Testis (tissue), 3 donors: ENCODE data around the gene PRM2. TPM values are rescaled to one million over a fixed set of nuclear protein-coding genes. Genes with fewer than 3 reads are reported as not detected.

ENCODE experiments used
- DNase-seq: peaks from one replicate; pipeline ENCODE4 v3.0.0-alpha.2; 2019
- H3K27ac ChIP-seq, 2 donors: fragments of 200-600 bp; sonication (generic); one replicate each; pipeline ENCODE4 v1.5.1; 2019
- H3K27me3 ChIP-seq: fragments of 200-600 bp; sonication (generic); one replicate; pipeline ENCODE4 v1.5.1; 2019
- H3K36me3 ChIP-seq: fragments of 200-600 bp; sonication (generic); one replicate; pipeline ENCODE4 v1.5.1; 2017; ENCODE audit warnings: low read depth; ENCODE audit errors: missing control alignments
- H3K4me1 ChIP-seq: fragments of 200-600 bp; sonication (generic); one replicate; pipeline ENCODE4 v1.5.1; 2019
- H3K4me3 ChIP-seq, 2 donors: fragments of 200-600 bp; sonication (generic); one replicate each; pipeline ENCODE4 v1.5.1; 2017 to 2019
- H3K9me3 ChIP-seq: fragments of 200-600 bp; sonication (generic); one replicate; pipeline ENCODE4 v1.5.1; 2017
- POLR2A ChIP-seq: fragments of 450-650 bp; IDR thresholded peaks from one replicate; pipeline ENCODE4 v1.6.1; 2017; ENCODE audit warnings: antibody characterized with exemption, mild to moderate bottlenecking, moderate library complexity
- WGBS, 2 donors: methylation state at CpG; one replicate each; pipeline ENCODE4 v1.1.5; 2018; 5-methylcytosine and 5-hydroxymethylcytosine counted together
- intact Hi-C: fragments of 100-400 bp; cut with DNase I; formaldehyde crosslinking; loops from one replicate; pipeline ENCODE4 v1.15.1; 2023; ENCODE audit warnings: low total_unique reads
- polyA plus RNA-seq: library from polyadenylated mRNA; stranded (reverse); fragments of 350-450 nt; fragmentation: Illumina TruSeq; extraction: RNeasy Lipid Tissue Mini Kit (QIAGEN cat#74804); gene quantifications from one replicate; pipeline ENCODE4 v1.2.3, GENCODE V29; 2014; ENCODE audit warnings: low read depth, low replicate concordance; ENCODE audit not compliant: insufficient read depth
- total RNA-seq, 2 donors: library from RNA; depleted of rRNA; stranded (reverse); fragments of >200 nt; gene quantifications; one replicate each; pipeline ENCODE4 v1.2.3, GENCODE V29; 2016
- TF ChIP-seq, protein P1 (sequence below), 3 experiments: fragments of 450-650 bp in 2 of 3; fragments of 200-600 bp in 1 of 3; sonication (generic) in 1 of 3; IDR thresholded peaks; one replicate each; pipeline ENCODE4 v1.5.1; 2016 to 2019; ENCODE audit warnings: antibody characterized with exemption in 3 of 3, mild to moderate bottlenecking in 2 of 3, moderate library complexity in 1 of 3

The PRM2 gene
- total and polyA plus RNA-seq, 3 donors from 2014 or later = 3,179 to 16,461 (median 12,441) TPM

DNA sequence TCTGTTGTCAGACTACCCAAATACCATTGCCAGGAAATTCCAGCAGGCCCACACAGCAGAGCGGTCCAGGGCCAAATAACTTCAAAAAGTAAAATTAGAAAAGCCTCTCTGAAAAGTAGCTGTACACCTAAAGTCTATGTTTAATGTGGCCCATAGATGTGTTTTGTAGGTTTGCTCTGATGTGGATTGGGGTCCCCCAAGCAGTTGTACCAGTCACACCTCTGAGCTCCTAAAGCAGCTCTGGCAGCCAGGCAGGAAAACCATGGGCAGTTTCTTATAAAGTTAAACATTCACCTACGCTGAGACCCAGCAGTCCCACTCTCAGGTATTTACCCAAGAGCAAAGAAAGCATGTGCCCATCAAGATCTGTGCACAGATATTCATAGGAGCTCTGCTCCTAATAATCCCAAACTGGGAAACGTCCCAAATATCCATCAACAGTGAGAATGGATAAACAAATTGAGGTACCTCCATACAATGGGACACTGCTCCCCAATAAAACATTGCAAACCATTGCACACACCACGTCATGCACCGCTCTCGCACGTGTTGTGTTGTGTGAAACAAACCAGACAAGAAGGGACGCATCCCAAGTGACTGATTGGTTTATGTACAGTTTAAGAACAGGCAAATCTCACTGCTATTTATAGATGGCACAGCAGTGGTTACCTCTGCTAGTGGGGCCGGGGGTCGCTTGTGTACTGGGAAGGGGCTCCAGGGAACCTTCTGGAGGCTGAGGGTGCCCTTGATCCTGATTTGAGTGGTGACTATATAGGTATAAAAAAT, 20.6 kb upstream of the PRM2 start:
- no peak for DNase-seq
- Histone ChIP-seq H3K9me3 (no peaks in the 10 kb centered on the region), H3K4me1 (peaks cover 16% of the 10 kb centered on the region), H3K27ac (no peak overlapping the region), H3K27me3 (no peaks in the 10 kb centered on the region), H3K36me3 (no peaks in the 10 kb centered on the region), H3K4me3 (no peak overlapping the region)
- intact Hi-C loops = no loop called here
- TF ChIP-seq, protein P1, sequence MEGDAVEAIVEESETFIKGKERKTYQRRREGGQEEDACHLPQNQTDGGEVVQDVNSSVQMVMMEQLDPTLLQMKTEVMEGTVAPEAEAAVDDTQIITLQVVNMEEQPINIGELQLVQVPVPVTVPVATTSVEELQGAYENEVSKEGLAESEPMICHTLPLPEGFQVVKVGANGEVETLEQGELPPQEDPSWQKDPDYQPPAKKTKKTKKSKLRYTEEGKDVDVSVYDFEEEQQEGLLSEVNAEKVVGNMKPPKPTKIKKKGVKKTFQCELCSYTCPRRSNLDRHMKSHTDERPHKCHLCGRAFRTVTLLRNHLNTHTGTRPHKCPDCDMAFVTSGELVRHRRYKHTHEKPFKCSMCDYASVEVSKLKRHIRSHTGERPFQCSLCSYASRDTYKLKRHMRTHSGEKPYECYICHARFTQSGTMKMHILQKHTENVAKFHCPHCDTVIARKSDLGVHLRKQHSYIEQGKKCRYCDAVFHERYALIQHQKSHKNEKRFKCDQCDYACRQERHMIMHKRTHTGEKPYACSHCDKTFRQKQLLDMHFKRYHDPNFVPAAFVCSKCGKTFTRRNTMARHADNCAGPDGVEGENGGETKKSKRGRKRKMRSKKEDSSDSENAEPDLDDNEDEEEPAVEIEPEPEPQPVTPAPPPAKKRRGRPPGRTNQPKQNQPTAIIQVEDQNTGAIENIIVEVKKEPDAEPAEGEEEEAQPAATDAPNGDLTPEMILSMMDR (IDR thresholded peaks at IDR 0.05) = no peak
- no peak for TF ChIP-seq POLR2A
- 62 to 65% methylated on average over 10 of the region's 10 CpGs for WGBS, 2 donors

DNA sequence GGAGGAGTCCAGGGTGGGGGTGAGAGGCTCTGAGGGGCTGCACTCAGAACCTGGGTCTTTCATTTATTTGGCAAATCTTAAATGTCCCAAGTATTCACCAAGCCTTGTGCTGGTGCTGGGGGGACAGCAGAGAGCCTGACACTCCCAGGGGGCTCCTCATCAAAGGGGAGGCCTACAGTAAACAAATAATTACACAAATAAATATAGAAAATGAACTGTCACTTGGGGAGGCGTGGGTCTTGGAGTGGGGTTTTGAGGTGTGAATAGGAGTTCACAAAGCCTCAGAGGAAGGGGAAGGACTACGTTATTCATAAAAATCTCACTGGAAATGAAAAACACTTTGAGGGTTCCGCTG, 20.0 kb upstream of the PRM2 start:
- Histone ChIP-seq H3K36me3 (no peaks in the 10 kb centered on the region), H3K4me1 (peaks cover 13% of the 10 kb centered on the region), H3K9me3 (no peaks in the 10 kb centered on the region), H3K27me3 (no peaks in the 10 kb centered on the region), H3K4me3 (no peak overlapping the region), H3K27ac (no peak overlapping the region)
- 66 to 85% methylated on average over 3 of the region's 3 CpGs for WGBS, 2 donors
- no peak for DNase-seq
- intact Hi-C loops = no loop called here
- TF ChIP-seq, protein P1 (IDR thresholded peaks at IDR 0.05) = no peak
- TF ChIP-seq POLR2A = no peak

DNA sequence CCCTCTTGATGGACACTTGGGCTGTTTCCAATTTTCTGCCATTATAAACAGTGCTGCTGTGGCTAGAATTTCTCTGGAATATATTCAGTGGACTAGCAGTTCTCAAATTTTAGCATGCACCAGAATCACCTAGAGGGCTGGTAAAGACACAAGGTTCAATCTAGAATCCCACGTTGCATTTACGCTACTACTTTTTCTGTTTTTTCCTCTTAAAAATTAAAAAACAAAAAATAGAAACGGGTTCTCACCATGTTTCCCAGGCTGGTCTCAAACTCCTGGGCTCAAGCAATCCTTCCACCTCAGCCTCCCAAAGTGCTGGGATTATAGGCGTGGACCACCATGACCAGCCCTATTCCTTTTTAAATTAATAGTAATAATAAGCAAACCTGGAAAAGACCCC, 19.4 kb upstream of the PRM2 start:
- TF ChIP-seq POLR2A = no peak
- TF ChIP-seq, protein P1 (IDR thresholded peaks at IDR 0.05) = no peak
- intact Hi-C loops = no loop called here
- Histone ChIP-seq H3K4me3 (no peak overlapping the region), H3K27ac (no peak overlapping the region), H3K36me3 (no peaks in the 10 kb centered on the region), H3K27me3 (no peaks in the 10 kb centered on the region), H3K4me1 (peaks cover 13% of the 10 kb centered on the region), H3K9me3 (no peaks in the 10 kb centered on the region)
- DNase-seq = no peak
- WGBS, 2 donors = 92 to 93% methylated on average over 4 of the region's 4 CpGs

DNA sequence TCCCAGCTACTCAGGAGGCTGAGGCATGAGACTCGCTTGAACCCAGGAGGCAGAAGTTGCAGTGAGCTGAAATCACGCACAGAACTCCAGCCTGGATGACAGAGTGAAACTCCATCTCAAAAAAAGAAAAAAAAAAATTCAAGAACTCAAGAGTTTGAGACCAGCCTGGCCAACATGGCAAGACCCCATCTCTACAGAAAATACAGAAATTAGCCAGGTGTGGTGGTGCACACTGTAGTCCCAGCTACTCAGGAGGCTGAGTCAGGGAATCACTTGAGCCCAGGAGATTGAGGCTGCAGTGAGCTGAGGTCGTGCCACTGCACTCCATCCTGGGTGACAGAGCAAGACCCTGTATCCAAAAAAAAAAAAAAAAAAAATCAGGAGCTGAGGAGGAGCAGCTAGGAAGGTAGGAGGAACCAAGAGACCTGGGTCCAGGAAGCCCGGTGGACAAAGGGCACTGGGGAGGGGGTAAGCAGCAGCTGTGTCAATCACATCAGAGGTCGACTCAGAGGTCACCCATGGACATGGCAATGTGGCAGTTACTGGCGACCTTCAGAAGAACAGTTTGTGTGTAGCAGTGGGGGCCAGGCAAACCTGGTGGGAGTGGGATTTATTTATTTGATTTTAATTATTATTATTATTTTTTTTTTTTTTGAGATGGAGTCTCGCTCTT, 15.9 kb upstream of the PRM2 start:
- TF ChIP-seq, protein P1 (IDR thresholded peaks at IDR 0.05) = no peak
- TF ChIP-seq POLR2A = no peak
- WGBS, 2 donors = 89 to 93% methylated on average over 7 of the region's 7 CpGs
- H3K27ac ChIP-seq = no peak overlapping the region
- intact Hi-C loops = no loop called here
- H3K4me3 ChIP-seq = no peak overlapping the region
- DNase-seq = no peak
- peaks cover 5% of the 10 kb centered on the region for H3K4me1 ChIP-seq
- no peaks in the 10 kb centered on the region for H3K9me3 ChIP-seq
- H3K36me3 ChIP-seq = no peaks in the 10 kb centered on the region
- H3K27me3 ChIP-seq = no peaks in the 10 kb centered on the region
